ENCODE data around the gene SHOC2. TPM values are rescaled to one million over a fixed set of nuclear protein-coding genes. Genes with fewer than 3 reads are reported as not detected.

The SHOC2 gene
- total and polyA plus RNA-seq, 9 of the 15 experiments (the other 6 are each of a cell fraction or from before 2014, with no cell fraction given): 9.2 to 17.5 (median 14.9) TPM

GRCh38 chr10:110918269-110918642 lies 1.1 kb upstream of the SHOC2 start:
- peak overlapping the region; percentile 91 for H3K4me2 ChIP-seq (ENCODE audit: insufficient read depth, low read length)
- no peaks in the 10 kb centered on the region for H3K36me3 ChIP-seq (ENCODE audit: control insufficient read depth, insufficient read depth, low read length)
- in situ Hi-C loops (cut with MboI): no loop called here
- peak overlapping the region; percentile 99 for H3K27ac ChIP-seq (ENCODE audit: extremely low read depth, low read depth, low read length)
- peaks cover 0 to 12% of the 10 kb centered on the region in 2 experiments; a peak in 2 of 5 replicates for H3K4me1 ChIP-seq (replicated peaks in 1 of 2; ENCODE audit: control insufficient read depth in 2 of 2, insufficient read depth in 2 of 2, low read length in 2 of 2)
- no peak for FAIRE-seq
- intact Hi-C loops (cut with micrococcal nuclease): no loop called here
- H4K20me1 ChIP-seq (replicated peaks; ENCODE audit: control insufficient read depth, insufficient read depth, low read length): no peaks in the 10 kb centered on the region
- H3K9ac ChIP-seq (ENCODE audit: insufficient read depth in 1 of 2, low read depth in 2 of 2, low read length in 2 of 2): peak overlapping the region; percentile 93 to 95
- peaks cover 41% of the 10 kb centered on the region for H3K79me2 ChIP-seq (ENCODE audit: control insufficient read depth, insufficient read depth, low read length)
- ATAC-seq: no peak
- peak overlapping the region; percentile 92 for H2AFZ ChIP-seq (ENCODE audit: low read depth, low read length)
- DNase-seq (ENCODE audit: extremely low read depth in 1 of 4, low spot score in 3 of 4): peak; percentile 84 to 94 (median 88)
- peak overlapping the region; percentile 90 for H3K4me3 ChIP-seq
- ChIA-PET POLR2A (interaction anchor here (0.6 to 2.4 kb wide), 12 partner anchors 8 to 802 kb away, joined by 3 to 16 read pairs (median 4); partner anchors contain the start of gene PDCD4), CTCF (ENCODE audit: low intra/inter-chr PET ratio) (no interaction called here)
- no peaks in the 10 kb centered on the region for H3K9me3 ChIP-seq (replicated peaks; ENCODE audit: control insufficient read depth, insufficient read depth, low read depth, low read length)
- H3K27me3 ChIP-seq (ENCODE audit: control insufficient read depth in 2 of 2, insufficient read depth in 2 of 2, low read length in 2 of 2): no peaks in the 10 kb centered on the region
- WGBS (ENCODE audit: insufficient coverage, low coverage, missing lambda C conversion rate): 4% methylated on average over 9 of the region's 15 CpGs
- no TSS peak for BruUV-seq (replicated peaks)
- H3K9me1 ChIP-seq (ENCODE audit: control insufficient read depth, insufficient read depth, low read length): no peaks in the 10 kb centered on the region
- TF ChIP-seq POLR3G (IDR thresholded peaks at IDR 0.05; ENCODE audit: extremely low read depth, insufficient read length, insufficient replicate concordance) (no peak), KLF13 (tag; IDR thresholded peaks at IDR 0.05; ENCODE audit: borderline replicate concordance, low read depth) (no peak), ZBED1 (IDR thresholded peaks at IDR 0.05) (no peak), MBD2 (IDR thresholded peaks at IDR 0.05; ENCODE audit: borderline replicate concordance, low read depth) (no peak), ETV1 (tag; conservative IDR thresholded peaks at IDR 0.05; ENCODE audit: low read depth) (no peak), ESRRB (CRISPR knock-in tag; IDR thresholded peaks at IDR 0.05; ENCODE audit: borderline replicate concordance) (no peak), MCM5 (IDR thresholded peaks at IDR 0.05; ENCODE audit: low read depth) (no peak), DIDO1 (tag; IDR thresholded peaks at IDR 0.05; ENCODE audit: low read depth) (no peak), NR2F6 (CRISPR knock-in tag; IDR thresholded peaks at IDR 0.05) (no peak), KLF10 (CRISPR knock-in tag; IDR thresholded peaks at IDR 0.05) (no peak), ZNF133 (CRISPR knock-in tag; IDR thresholded peaks at IDR 0.05) (no peak), SREBF1 (IDR thresholded peaks at IDR 0.05; ENCODE audit: borderline replicate concordance, low read depth, low read length) (no peak), ZNF695 (CRISPR knock-in tag; IDR thresholded peaks at IDR 0.05) (no peak), SIN3A (IDR thresholded peaks at IDR 0.05; ENCODE audit: borderline replicate concordance in 2 of 2, control insufficient read depth in 1 of 2, low read depth in 2 of 2, low read length in 2 of 2) (no peak), ZKSCAN8 (CRISPR knock-in tag; IDR thresholded peaks at IDR 0.05) (no peak), CLOCK (CRISPR knock-in tag; IDR thresholded peaks at IDR 0.05; ENCODE audit: borderline replicate concordance) (no peak), ZBTB9 (CRISPR knock-in tag; IDR thresholded peaks at IDR 0.05) (no peak), EZH2 (IDR thresholded peaks at IDR 0.05; ENCODE audit: borderline replicate concordance, low read depth, low read length) (no peak), CEBPB (tag; IDR thresholded peaks at IDR 0.05) (no peak), MLLT1 (IDR thresholded peaks at IDR 0.05) (no peak)

Measured in K562 (cell line).